Neural cell (in vitro differentiated cells): ENCODE measurements around the gene MAGEH1.
"Not testable (repeated sequence)": the region's sequence is repeated elsewhere in the genome, so short reads cannot be mapped to it uniquely, and the experiment has no call there.

ENCODE experiments used
- CTCF ChIP-seq: fragments of 450-650 bp; IDR thresholded peaks from 2 replicates; pipeline ENCODE4 v1.5.1; 2014; ENCODE audit warnings: antibody characterized with exemption, mild to moderate bottlenecking, moderate library complexity; ENCODE audit not compliant: poor library complexity, severe bottlenecking
- EP300 ChIP-seq: fragments of 450-650 bp; conservative IDR thresholded peaks from 2 replicates; pipeline ENCODE4 v1.6.1; 2014; ENCODE audit warnings: antibody characterized with exemption, mild to moderate bottlenecking, moderate library complexity; ENCODE audit not compliant: poor library complexity, severe bottlenecking
- EZH2 ChIP-seq: fragments of 200-600, 300-800 bp; shearing (Covaris generic), sonication (generic); IDR thresholded peaks from 2 replicates; pipeline ENCODE4 v1.6.1; 2014; ENCODE audit warnings: antibody characterized with exemption, low read length, borderline replicate concordance, mild to moderate bottlenecking; ENCODE audit not compliant: insufficient read depth, poor library complexity, severe bottlenecking
- MXI1 ChIP-seq: fragments of 450-650 bp; conservative IDR thresholded peaks from 2 replicates; pipeline ENCODE4 v1.6.1; 2014; ENCODE audit warnings: antibody characterized with exemption, mild to moderate bottlenecking; ENCODE audit not compliant: poor library complexity, severe bottlenecking
- POLR2AphosphoS5 ChIP-seq: IDR thresholded peaks from 2 replicates; pipeline ENCODE4 v1.6.1; 2012
- RAD21 ChIP-seq: fragments of 450-650 bp; conservative IDR thresholded peaks from 2 replicates; pipeline ENCODE4 v1.6.1; 2014; ENCODE audit warnings: antibody characterized with exemption, mild to moderate bottlenecking, moderate library complexity
- SMC3 ChIP-seq: fragments of 450-650 bp; conservative IDR thresholded peaks from 2 replicates; pipeline ENCODE4 v1.6.1; 2014; ENCODE audit warnings: antibody characterized with exemption, mild to moderate bottlenecking, moderate library complexity; ENCODE audit not compliant: poor library complexity
- TAF1 ChIP-seq: IDR thresholded peaks from 2 replicates; pipeline ENCODE4 v1.6.1; 2012; ENCODE audit warnings: low read depth
- TF ChIP-seq, protein P1 (sequence below): IDR thresholded peaks from 2 replicates; pipeline ENCODE4 v1.6.1; 2012; ENCODE audit warnings: borderline replicate concordance

DNA sequence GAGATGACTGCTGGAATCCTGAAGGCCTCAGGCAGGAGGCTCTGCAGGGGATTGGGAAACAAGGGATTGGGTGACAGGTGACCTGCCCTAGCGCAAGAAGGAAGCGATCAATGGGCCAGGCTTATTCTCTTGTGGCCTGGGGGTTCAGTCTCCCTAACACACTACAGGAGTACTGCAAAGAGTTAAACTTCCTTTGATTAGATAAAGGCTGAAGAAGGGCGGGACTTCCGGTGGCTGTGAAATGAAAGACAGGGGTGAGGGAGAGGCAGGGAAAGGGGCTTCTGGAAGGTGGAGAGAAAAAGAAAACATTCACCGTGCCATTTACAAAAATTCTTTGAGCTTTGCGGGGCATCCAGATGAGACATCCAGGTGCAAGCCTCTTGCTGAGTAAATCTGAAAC lies 3.8 kb downstream of the MAGEH1 start:
- not testable (repeated sequence) for TF ChIP-seq CTCF, POLR2AphosphoS5, EZH2, TAF1, EP300, SMC3, RAD21, MXI1
- TF ChIP-seq, protein P1, sequence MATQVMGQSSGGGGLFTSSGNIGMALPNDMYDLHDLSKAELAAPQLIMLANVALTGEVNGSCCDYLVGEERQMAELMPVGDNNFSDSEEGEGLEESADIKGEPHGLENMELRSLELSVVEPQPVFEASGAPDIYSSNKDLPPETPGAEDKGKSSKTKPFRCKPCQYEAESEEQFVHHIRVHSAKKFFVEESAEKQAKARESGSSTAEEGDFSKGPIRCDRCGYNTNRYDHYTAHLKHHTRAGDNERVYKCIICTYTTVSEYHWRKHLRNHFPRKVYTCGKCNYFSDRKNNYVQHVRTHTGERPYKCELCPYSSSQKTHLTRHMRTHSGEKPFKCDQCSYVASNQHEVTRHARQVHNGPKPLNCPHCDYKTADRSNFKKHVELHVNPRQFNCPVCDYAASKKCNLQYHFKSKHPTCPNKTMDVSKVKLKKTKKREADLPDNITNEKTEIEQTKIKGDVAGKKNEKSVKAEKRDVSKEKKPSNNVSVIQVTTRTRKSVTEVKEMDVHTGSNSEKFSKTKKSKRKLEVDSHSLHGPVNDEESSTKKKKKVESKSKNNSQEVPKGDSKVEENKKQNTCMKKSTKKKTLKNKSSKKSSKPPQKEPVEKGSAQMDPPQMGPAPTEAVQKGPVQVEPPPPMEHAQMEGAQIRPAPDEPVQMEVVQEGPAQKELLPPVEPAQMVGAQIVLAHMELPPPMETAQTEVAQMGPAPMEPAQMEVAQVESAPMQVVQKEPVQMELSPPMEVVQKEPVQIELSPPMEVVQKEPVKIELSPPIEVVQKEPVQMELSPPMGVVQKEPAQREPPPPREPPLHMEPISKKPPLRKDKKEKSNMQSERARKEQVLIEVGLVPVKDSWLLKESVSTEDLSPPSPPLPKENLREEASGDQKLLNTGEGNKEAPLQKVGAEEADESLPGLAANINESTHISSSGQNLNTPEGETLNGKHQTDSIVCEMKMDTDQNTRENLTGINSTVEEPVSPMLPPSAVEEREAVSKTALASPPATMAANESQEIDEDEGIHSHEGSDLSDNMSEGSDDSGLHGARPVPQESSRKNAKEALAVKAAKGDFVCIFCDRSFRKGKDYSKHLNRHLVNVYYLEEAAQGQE = not testable (repeated sequence)
